ENCODE measurements around the gene SOWAHA. TPM values are rescaled to one million over a fixed set of nuclear protein-coding genes. Genes with fewer than 3 reads are reported as not detected.
A peak's percentile ranks its signal among the peaks of the same experiment; 100 is the strongest.

Gene SOWAHA
- total RNA-seq, 1 donor from 2014 or later: 0.06 TPM

DNA sequence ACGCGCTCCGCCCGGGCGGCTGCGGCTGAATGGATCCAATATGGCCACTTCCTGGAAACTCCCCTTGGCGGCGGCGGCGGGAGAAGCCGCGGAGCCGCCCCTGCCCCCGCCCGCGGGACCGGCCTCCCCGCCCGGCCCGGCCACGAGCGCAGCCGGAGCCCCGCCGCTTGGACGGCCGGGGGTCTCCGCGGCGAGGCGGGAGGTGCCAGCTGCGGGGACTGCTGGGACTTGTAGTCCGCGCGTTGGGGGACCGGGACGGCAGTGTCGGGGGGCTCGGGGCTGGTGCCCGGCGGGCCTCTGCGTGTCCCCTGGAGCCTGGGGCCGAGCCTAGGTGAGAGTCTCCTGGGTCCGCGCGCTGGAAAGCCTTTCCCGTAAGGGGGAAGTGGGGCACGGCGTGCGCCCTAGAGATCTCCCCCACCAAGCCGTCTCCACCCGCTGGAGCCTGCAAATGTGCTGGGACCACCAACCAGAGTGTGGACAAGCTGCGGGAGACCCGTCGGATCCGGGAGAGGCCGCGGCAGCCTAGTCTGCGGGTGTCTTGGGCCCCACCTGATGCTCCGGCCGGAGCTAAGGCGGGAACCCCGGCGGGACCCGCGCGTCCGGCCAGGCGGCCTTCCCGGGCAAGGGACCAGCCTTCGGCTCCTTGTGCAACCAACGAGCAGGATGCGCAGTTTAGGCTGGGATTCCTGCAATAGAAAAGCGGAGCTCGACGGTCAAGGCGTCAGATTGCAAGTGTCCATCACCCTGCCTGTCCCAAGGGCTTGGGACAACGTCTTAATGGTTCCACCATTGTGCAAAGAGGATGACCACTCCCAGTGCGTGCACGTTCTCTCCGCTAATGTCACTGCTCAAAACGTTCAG is 35.7 kb upstream of the SOWAHA start, which contains the start of gene SEPTIN8:
Gene SEPTIN8, minus strand, starts transcription at position 31 of the 861 bp plus-strand sequence. CDS start 102 bp downstream, outside the sequence.
- H3K4me3 ChIP-seq (ENCODE audit: low read depth, low read length): peak within 1 kb of the TSS; percentile 86
- no peak for TF ChIP-seq CTCF (conservative IDR thresholded peaks at IDR 0.05; ENCODE audit: low read depth, low read length)
- DNase-seq (ENCODE audit: low read depth): no peak

DNA sequence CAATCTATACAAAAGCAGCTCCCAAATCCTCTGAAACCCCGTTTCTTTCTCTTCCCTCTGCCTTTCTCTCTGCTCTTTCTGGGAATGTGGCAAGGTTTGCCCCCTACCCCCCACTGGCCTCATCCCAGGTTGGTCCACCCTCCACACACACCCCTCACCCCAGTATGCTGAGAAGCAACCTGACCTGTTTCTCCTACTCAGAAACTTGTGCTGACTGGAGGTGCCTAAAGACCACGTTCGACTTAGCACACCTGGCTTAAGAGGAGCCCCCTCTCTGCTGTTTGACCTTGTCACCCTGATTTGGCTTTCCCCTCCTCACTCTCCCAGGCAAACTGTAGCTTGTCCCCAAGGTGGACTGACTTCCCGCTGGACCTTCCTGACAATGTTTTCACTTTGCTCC is 35.0 kb upstream of the SOWAHA start:
- no peak for TF ChIP-seq CTCF (conservative IDR thresholded peaks at IDR 0.05; ENCODE audit: low read depth, low read length)
- H3K4me3 ChIP-seq (ENCODE audit: low read depth, low read length): peak overlapping the region; percentile 86
- DNase-seq (ENCODE audit: low read depth): no peak

GRCh38 chr5:132778856-132779255 is 34.2 kb upstream of the SOWAHA start:
- TF ChIP-seq CTCF (conservative IDR thresholded peaks at IDR 0.05; ENCODE audit: low read depth, low read length): no peak
- DNase-seq (ENCODE audit: low read depth): no peak

DNA sequence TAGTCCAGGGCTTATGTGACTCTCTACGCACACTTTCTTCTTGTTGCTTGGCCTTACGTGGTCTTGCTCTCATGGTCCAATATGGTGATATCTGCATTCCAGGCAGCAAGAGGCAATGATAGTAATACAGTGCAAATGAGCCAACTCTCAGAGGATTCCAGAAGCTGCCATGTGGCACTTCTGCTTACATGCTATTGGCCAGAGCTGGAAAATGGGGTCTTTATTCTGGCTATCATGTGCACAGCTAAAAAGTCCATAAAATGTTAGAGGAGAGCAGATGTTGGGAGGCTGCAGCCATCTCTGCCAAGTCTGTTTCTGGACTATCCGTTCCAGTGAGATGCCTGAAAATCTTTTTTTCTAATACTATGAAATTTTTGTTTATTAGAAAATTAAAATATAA is 33.1 kb upstream of the SOWAHA start:
- no peak for DNase-seq (ENCODE audit: low read depth)
- no peak for TF ChIP-seq CTCF (conservative IDR thresholded peaks at IDR 0.05; ENCODE audit: low read depth, low read length)

More at GRCh38 chr5:132778856-132779255, 34.2 kb upstream of the SOWAHA start:
- H3K4me3 ChIP-seq (ENCODE audit: low read depth, low read length): no peak overlapping the region

GRCh38 chr5:132780577-132780976 is 32.5 kb upstream of the SOWAHA start:
- no peak for DNase-seq (ENCODE audit: low read depth)
- no peak for TF ChIP-seq CTCF (conservative IDR thresholded peaks at IDR 0.05; ENCODE audit: low read depth, low read length)
- H3K4me3 ChIP-seq (ENCODE audit: low read depth, low read length): no peak overlapping the region

More for the DNA sequence above, 33.1 kb upstream of the SOWAHA start:
- H3K4me3 ChIP-seq (ENCODE audit: low read depth, low read length): no peak overlapping the region

DNA sequence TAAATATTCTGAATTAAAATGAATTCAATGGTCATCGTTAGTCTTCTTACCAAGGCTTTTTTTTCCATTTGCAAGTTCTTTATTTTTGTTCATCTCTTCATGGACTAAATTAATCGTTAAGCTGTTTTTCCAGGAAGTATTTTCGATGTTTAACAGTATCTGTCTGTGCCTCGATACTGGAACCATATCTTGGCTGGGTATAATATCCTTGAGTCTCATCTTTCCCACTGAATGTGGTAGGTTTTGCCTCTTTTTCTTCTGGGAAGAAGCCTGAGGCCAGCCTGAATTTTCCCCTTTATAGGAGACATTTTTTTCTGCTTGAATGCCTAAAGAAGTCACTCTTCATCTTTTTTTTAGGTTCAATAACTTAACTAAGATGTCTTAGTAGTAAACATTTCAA is 32.1 kb upstream of the SOWAHA start:
- H3K4me3 ChIP-seq (ENCODE audit: low read depth, low read length): no peak overlapping the region
- no peak for DNase-seq (ENCODE audit: low read depth)
- no peak for TF ChIP-seq CTCF (conservative IDR thresholded peaks at IDR 0.05; ENCODE audit: low read depth, low read length)

- no peak overlapping the region for H3K4me3 ChIP-seq (ENCODE audit: low read depth, low read length)
- no peak for DNase-seq (ENCODE audit: low read depth)
- TF ChIP-seq CTCF (conservative IDR thresholded peaks at IDR 0.05; ENCODE audit: low read depth, low read length): no peak
Observed at GRCh38 chr5:132782101-132782500, 31.0 kb upstream of the SOWAHA start.
